Pulmonary artery endothelial cell (primary cell): ENCODE measurements around the gene HTR7. TPM values are rescaled to one million over a fixed set of nuclear protein-coding genes. Genes with fewer than 3 reads are reported as not detected.
"Not testable (repeated sequence)": the region's sequence is repeated elsewhere in the genome, so short reads cannot be mapped to it uniquely, and the experiment has no call there.

Experiments
- DNase-seq: peaks from one replicate; pipeline ENCODE4 v3.0.0-alpha.2; 2011; ENCODE audit warnings: low read depth, low spot score
- total RNA-seq: library from RNA; depleted of rRNA; stranded (reverse); fragments of >200 nt; gene quantifications from 2 replicates; pipeline ENCODE4 v1.2.3, GENCODE V29; 2014

HTR7 gene
- total RNA-seq, 1 donor from 2014 or later = 0.13 TPM

GRCh38 chr10:90858461-90858968 lies 676 bp upstream of the HTR7 start:
- no peak for DNase-seq

DNA sequence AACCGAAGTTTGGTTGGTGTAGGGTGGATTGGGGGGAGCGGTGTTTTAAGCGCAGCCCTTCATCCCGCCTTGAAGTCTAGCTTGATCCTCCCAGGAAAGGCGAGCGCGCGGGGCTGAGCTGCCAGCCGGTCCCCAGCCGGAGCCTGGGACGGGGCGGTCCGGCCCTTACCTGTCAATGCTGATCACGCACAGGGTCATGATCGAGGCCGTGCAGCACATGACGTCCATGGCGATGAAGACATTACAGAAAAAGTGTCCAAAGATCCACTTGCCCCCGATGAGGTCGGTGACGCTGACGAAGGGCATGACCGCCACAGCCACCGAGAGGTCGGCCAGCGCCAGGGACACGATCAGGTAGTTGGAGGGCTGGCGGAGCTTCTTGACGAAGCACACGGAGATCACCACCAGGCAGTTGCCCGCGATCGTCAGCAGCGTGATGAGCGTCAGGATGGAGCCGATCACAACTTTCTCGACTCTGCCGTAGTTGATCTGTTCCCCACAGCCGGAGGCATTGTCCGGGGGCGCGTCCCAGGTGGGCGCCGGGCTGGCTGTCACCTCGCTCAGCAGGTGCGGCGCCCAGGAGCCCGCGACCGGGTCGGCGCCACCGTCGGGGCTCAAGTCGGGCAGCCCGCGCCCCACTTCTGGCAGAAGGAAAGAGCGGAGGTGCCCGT lies 740 bp downstream of the HTR7 start:
- DNase-seq = no peak

GRCh38 chr10:90856261-90856660 lies 1.6 kb downstream of the HTR7 start:
- no peak for DNase-seq

DNA sequence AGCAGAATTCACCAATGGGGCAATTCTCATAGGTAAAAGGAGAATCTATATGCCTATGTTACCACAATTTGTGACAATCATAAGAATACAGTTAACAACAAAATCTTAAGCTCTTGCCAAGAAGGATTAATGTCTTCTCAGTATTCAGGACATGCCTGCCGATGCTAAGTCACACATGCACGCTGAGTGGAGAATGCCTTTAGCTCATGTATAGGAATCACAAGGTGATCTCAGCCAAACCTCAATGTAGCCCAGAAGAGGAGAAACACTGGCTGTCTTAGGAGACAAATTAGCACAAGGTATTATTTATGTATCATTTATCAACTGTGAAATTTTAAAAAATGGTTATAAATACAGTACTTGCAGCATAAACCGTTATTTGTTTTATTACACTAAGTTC lies 2.7 kb downstream of the HTR7 start:
- no peak for DNase-seq

DNA sequence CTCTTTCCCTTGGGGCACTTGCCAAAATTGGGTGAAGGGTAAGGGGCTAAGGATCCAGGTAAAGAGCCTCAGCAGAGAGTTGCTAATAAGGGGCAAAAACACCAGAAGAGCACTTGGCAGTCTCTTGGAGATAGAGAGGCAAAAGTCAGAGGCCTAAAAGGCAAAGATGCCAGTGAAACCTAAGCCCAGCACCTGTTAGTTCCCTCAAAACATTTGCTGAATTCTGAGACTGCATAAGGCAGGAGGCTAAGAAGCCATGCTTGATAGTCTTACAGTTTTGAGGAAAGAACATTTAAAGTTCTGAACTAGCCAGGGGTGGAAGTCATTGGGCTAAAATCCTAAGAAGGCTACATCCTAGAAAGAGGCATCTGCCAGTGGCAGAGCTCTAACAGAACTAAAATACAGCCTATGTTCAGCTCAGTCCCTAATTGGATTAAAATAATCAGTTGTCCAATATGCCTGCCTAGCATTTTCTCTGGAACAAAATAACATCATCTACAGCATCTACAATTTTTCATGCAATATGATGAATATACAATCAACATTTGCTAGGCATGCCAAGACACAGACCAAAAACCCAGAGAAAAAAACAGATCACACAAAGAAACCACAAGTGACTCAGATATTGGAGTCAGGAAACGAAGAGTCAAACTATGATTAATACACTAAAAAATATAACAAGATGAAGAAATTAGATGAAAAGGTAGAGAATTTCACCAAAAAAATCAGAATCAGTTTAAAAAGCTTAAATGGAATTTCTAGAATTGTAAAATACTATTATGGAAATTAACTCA lies 7.7 kb downstream of the HTR7 start:
- DNase-seq = no peak

GRCh38 chr10:90847436-90847835 lies 10.4 kb downstream of the HTR7 start:
- DNase-seq = no peak

GRCh38 chr10:90846746-90847145 lies 11.1 kb downstream of the HTR7 start:
- no peak for DNase-seq

- no peak for DNase-seq
These were observed 12.1 kb downstream of the HTR7 start for GRCh38 chr10:90845726-90846125.

GRCh38 chr10:90842725-90843124 lies 15.1 kb downstream of the HTR7 start:
- DNase-seq = no peak

DNA sequence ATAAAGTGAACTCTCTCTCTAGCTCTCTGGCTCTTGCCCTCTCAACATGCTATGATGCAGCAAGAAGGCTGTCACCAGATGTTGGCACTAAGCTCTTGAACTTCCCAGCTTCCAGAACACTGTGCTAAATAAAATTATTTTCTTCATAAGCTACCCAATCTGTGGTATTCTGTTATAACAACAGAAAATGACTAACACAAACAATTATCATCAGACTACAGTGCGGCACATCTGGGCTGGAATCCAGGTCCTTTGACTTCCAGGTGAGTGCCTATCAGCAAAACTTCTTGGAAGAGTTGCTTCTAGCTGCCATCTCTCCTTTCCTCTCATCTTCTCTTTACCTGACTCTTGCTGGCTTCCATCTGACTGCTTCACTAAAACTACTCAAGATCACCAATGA lies 20.4 kb downstream of the HTR7 start:
- no peak for DNase-seq

DNA sequence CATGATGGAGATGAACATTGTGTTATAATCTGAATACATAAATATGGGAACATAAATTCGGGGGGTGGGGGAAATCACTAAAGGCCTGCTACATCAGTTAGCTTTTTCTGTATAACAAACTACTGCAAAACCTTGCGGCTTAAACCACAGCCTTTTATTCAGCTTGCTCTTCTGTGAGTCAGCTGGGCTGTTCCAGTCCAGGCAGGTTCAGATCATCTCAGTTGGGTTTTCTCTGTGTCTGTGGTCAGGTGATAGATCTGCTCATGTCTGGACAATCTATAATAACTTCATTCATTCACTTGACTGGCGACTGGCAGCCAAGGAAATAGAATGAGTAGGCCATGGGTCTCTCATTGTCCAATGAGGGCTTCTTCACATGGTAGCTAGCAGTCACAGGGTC lies 23.5 kb downstream of the HTR7 start:
- DNase-seq = no peak

- DNase-seq = no peak
These were observed 25.7 kb downstream of the HTR7 start for GRCh38 chr10:90832111-90832510.

GRCh38 chr10:90822508-90822907 lies 35.3 kb downstream of the HTR7 start:
- DNase-seq = no peak

DNA sequence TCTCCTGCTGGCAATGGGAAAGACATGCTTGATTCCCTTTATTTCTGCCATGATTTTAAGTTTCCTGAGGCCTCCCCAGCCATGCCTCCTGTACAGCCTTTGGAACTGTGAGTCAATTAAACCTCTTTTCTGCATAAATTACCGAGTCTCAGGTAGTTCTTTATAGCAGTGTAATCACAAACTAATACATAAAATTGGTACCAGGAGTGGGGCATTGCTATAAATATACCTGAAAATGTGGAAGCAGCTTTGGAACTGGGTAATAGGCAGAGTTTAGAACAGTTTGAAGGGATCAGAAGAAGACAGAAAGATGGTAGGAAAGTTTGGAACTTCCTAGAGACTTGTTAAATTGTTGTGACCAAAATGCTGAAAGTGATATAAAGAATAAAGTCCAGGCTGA lies 36.0 kb downstream of the HTR7 start:
- DNase-seq = not testable (repeated sequence)

GRCh38 chr10:90819911-90820310 lies 37.9 kb downstream of the HTR7 start:
- DNase-seq = no peak

DNA sequence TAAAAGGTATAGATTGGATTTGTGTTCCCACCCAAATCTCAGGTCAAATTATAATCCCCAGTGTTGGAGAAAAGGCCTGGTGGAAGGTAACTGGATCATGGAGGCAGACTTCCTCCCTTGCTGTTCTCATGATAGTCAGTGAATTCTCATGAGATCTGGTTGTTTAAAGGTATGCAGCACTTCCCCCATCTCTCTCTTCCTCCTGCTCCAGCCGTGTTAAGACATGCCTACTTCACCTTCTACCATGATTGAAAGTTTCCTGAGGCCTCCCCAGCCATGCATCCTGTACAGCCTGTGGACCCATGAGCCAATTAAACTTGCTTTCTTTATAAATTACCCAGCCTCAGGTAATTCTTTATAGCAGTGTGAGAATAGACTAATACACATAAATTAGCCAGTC lies 39.1 kb downstream of the HTR7 start:
- DNase-seq = no peak

GRCh38 chr10:90817128-90817889 lies 40.5 kb downstream of the HTR7 start:
- DNase-seq = no peak

DNA sequence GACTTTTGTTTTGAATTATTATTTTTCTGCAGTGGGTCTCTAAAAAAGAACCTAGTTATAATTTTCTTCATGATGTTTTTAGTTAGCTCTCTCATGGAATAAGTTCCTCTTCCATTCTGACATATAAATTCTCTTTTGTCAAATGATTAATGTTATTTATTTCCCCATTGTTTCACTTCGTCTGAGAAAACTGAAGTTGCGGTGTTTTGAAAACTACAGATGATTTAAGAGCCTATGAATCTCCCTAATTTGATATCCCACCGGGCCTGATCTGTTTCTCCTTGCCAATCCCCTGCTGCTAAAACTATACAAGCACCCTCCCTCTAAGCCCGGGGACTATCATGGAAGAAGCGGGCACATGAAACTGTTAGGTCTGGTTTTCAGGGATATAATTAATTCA lies 41.4 kb downstream of the HTR7 start:
- no peak for DNase-seq

DNA sequence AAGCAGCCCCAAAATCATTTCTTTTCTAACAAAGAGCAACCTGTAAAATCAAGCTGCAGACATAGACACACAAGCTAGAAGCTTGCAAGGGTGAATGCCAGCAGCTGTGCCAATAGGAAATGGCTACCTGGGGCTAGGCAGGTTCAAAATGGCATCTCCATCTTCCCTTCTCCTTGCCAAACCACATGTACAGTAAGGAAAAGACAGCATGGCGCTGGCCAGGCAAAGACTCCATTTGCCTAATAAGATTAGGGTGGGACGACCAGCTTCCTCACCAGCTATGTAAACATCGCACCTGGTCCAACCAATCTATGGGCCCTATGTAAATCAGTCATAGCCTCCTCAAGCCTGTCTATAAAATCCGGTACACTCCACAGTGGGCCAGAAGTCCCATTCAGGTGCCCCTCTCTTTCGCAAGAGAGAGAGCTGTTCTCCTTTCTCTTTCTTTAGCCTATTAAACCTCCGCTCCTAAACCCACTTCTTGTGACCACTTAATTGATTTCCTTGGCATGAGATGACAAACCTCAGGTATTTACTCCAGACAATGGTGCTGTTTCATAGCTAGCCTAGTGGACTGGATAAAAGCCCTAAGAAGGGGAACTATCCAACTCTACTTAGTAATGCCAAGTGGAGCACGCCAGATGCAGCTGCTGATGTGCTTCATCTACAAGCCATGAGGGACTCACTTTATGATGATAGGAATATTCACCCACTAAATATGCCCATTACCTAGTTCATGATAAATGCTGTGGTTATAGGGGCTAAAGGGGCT lies 44.1 kb downstream of the HTR7 start:
- no peak for DNase-seq

- not testable (repeated sequence) for DNase-seq
These were observed 50.7 kb downstream of the HTR7 start for GRCh38 chr10:90807106-90807505.

DNA sequence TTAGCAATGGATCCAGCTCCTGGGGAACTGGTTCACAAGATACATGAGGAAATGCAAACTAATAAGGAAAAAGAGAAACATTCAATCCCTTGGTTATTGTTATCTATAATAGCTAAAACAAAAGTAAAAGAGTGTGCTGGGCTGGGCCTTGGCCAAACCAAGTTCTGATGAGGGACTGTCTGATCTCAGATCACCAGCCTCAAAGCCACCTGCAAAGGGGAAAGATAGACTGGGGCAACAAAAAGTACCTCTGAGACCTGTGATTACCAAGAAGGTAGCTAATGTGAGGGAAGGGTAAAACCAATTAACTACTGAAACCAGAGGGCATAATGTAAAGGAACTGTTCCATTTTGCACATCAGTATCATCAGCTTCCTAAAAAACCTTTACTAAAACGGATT lies 51.2 kb downstream of the HTR7 start:
- DNase-seq = no peak
